ENCODE measurements around the gene TLCD1.

DNA sequence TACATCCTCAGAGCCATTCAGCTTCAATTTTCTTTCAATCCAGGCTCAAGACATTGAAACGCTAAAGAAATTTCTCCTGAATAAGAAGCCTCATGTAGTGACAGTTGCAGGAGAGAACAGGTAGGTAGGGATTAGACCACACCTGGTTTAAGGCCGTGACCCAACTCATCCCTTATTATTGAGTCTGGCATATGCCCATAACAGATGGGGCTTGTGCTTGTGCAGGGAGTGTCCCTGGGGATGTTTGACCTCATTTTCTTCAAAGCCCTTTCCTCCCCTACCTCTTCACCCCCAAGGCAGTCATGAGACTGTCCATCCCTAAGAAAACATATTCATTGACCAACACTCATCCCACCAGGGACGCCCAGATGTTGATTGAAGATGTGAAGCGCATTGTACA is 39.7 kb downstream of the TLCD1 start:
- TF ChIP-seq CTCF (conservative IDR thresholded peaks at IDR 0.05; ENCODE audit: low read length) = no peak
- no peak for TF ChIP-seq EZH2phosphoT487 (IDR thresholded peaks at IDR 0.05; ENCODE audit: borderline replicate concordance)

All from Loucy (cell line).